Measurements from ENCODE around the gene MED4. TPM values are rescaled to one million over a fixed set of nuclear protein-coding genes. Genes with fewer than 3 reads are reported as not detected.

The MED4 gene
- total RNA-seq, 1 experiment from 2014 or later, result 46.9 TPM

DNA sequence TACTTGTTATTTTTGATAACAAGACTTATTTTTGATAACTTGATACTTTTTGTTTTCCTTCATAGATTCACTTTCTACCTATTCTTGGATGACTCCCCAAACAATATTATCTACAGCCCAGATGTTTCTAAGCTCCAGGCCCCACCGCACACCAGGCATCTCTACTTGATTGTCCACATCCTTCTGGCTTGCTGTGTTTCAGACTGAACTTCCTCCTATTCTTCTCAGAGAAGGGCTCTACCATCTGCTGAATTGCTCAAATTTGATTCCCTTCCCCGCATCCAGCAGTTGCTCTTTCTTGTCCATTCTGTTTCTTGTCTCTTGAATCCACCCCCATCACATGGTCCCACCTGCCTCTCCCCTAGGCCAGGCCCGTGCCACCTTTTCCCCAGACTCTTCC lies 44.4 kb downstream of the MED4 start (continued):
- TF ChIP-seq, protein P1, sequence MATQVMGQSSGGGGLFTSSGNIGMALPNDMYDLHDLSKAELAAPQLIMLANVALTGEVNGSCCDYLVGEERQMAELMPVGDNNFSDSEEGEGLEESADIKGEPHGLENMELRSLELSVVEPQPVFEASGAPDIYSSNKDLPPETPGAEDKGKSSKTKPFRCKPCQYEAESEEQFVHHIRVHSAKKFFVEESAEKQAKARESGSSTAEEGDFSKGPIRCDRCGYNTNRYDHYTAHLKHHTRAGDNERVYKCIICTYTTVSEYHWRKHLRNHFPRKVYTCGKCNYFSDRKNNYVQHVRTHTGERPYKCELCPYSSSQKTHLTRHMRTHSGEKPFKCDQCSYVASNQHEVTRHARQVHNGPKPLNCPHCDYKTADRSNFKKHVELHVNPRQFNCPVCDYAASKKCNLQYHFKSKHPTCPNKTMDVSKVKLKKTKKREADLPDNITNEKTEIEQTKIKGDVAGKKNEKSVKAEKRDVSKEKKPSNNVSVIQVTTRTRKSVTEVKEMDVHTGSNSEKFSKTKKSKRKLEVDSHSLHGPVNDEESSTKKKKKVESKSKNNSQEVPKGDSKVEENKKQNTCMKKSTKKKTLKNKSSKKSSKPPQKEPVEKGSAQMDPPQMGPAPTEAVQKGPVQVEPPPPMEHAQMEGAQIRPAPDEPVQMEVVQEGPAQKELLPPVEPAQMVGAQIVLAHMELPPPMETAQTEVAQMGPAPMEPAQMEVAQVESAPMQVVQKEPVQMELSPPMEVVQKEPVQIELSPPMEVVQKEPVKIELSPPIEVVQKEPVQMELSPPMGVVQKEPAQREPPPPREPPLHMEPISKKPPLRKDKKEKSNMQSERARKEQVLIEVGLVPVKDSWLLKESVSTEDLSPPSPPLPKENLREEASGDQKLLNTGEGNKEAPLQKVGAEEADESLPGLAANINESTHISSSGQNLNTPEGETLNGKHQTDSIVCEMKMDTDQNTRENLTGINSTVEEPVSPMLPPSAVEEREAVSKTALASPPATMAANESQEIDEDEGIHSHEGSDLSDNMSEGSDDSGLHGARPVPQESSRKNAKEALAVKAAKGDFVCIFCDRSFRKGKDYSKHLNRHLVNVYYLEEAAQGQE (IDR thresholded peaks at IDR 0.05; ENCODE audit: low read depth), result no peak
- TF ChIP-seq, protein P2, sequence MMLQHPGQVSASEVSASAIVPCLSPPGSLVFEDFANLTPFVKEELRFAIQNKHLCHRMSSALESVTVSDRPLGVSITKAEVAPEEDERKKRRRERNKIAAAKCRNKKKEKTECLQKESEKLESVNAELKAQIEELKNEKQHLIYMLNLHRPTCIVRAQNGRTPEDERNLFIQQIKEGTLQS (IDR thresholded peaks at IDR 0.05), result no peak

DNA sequence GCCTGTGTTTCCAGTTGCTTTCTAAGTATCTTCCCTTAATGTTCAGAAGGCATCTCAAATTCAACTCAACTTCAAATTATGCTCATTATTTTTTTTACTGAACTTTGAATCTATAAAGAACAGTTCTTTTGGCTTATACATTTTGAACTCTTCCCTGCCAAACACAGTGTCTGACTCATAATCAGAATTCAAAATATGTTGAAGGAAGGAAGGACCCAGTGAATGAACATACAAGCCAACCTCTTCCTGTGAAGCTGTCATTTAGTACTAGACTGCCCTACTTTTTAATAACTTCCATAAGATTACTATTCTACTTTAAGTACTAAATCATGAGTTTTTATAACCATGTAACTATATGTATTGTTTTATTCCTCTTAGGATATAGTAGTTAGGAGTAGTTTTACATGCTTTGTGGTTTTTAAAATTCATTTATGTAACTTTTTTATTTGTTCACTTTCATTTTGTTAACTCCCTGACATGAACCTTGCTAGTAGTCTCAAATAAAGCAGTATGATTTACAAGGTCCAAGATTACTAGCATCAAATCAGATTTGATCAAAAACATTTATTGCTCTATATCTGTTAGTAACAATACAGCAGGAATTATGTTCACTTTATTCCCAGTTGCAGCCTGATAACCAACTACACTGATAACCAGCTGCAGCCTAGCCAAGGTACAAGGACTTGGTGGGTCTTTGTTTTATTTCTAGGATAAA lies 51.0 kb downstream of the MED4 start:
- ChIA-PET RAD21 (ENCODE audit: low non-redundant PET in 1 of 2, low total read pairs in 2 of 2, uncharacterized antibody in 2 of 2, unreplicated experiment in 2 of 2) (no interaction called here), POLR2A (no interaction called here), CTCF (no interaction called here)
- peaks cover 10 to 31% of the 10 kb centered on the region in 2 experiments; a peak in 3 of 4 replicates for H3K36me3 ChIP-seq (ENCODE audit: control insufficient read depth in 1 of 2, insufficient read depth in 2 of 2, low read length in 2 of 2)
- H3K4me2 ChIP-seq (ENCODE audit: low read length), result no peak overlapping the region
- H2AFZ ChIP-seq (ENCODE audit: low read depth, low read length, poor library complexity, severe bottlenecking), result no peak overlapping the region
- H3K4me1 ChIP-seq (ENCODE audit: control insufficient read depth in 1 of 2, insufficient read depth in 2 of 2, low read length in 2 of 2), result peaks cover 4 to 10% of the 10 kb centered on the region in 2 experiments
- DNase-seq (ENCODE audit: low read depth, low spot score), result no peak
- no peaks in the 10 kb centered on the region for H3K9me2 ChIP-seq (ENCODE audit: insufficient read depth)
- TF ChIP-seq SRF (IDR thresholded peaks at IDR 0.05; ENCODE audit: low read depth) (no peak), FOSL1 (IDR thresholded peaks at IDR 0.05; ENCODE audit: low read depth) (no peak), MAX (IDR thresholded peaks at IDR 0.05) (no peak), ELF1 (IDR thresholded peaks at IDR 0.05; ENCODE audit: borderline replicate concordance, low read depth) (no peak), SP1 (IDR thresholded peaks at IDR 0.05; ENCODE audit: low read depth) (no peak), TCF7L2 (IDR thresholded peaks at IDR 0.05; ENCODE audit: borderline replicate concordance, extremely low read depth, insufficient read depth, insufficient read length) (no peak), YY1 (IDR thresholded peaks at IDR 0.05; ENCODE audit: extremely low read depth, insufficient replicate concordance, low read depth, low read length) (no peak), CEBPB (IDR thresholded peaks at IDR 0.05; ENCODE audit: low read depth) (no peak), ZNF274 (IDR thresholded peaks at IDR 0.05; ENCODE audit: low read depth, low read length) (no peak), EZH2phosphoT487 (IDR thresholded peaks at IDR 0.05; ENCODE audit: borderline replicate concordance) (no peak), ZFX (IDR thresholded peaks at IDR 0.05) (no peak)
- TF ChIP-seq, protein P2 (IDR thresholded peaks at IDR 0.05), result no peak
- H3K4me3 ChIP-seq (replicated peaks in 1 of 2; ENCODE audit: low read depth in 1 of 2, low read length in 2 of 2), result no peak overlapping the region
- H3K27ac ChIP-seq (ENCODE audit: low read depth, low read length), result no peak overlapping the region
- BruUV-seq (replicated peaks), result no TSS peak
- ATAC-seq, result no peak
- no peaks in the 10 kb centered on the region for H4K20me1 ChIP-seq (ENCODE audit: insufficient read depth)
- no peaks in the 10 kb centered on the region for H3K27me3 ChIP-seq (ENCODE audit: insufficient read depth, low read length)
- H3K79me2 ChIP-seq (ENCODE audit: insufficient read depth, low read length), result peaks cover 19% of the 10 kb centered on the region
- no peak overlapping the region for H3K9ac ChIP-seq (ENCODE audit: low read length)
- no peaks in the 10 kb centered on the region for H3K9me3 ChIP-seq (ENCODE audit: control insufficient read depth in 1 of 2, insufficient read depth in 1 of 2, low read depth in 1 of 2, low read length in 2 of 2)
- intact Hi-C loops (cut with micrococcal nuclease), result no loop called here

All from HCT116 (cell line).